Left colon (tissue), 2 donors: ENCODE data around the gene WDR5B. TPM values are rescaled to one million over a fixed set of nuclear protein-coding genes. Genes with fewer than 3 reads are reported as not detected.
"Not testable (repeated sequence)": the region's sequence is repeated elsewhere in the genome, so short reads cannot be mapped to it uniquely, and the experiment has no call there.

Experiments used
- ATAC-seq: fragments of 200-7000 bp; cut with Tn5 transposase; one replicate; pipeline ENCODE4 v1.9.1; 2020; ENCODE audit warnings: mild to moderate bottlenecking, moderate library complexity
- DNase-seq, 2 donors: peaks; one replicate each; pipeline ENCODE4 v3.0.0-alpha.2; 2020
- intact Hi-C, 2 donors: fragments of 100-400 bp; cut with DNase I in 1 of 2; cut with micrococcal nuclease in 1 of 2; formaldehyde crosslinking; loops; one replicate each; pipeline versions ENCODE4 v1.11.2 to v1.14.0; 2022; cut with DNase I, micrococcal nuclease
- total RNA-seq, 2 donors: library from RNA; stranded (reverse); fragmentation: NEBNext Ultra II Directional; extraction: Animal tissue kit (Norgen Biotek cat#: 25700); gene quantifications; one replicate each; pipeline ENCODE4 v1.2.1, GENCODE V29; 2021
- donor health status: DM: no; HTN: no; CAD: no.
- donor health status: DM: yes; HTN: yes; CAD: no.

The WDR5B gene
- total RNA-seq, 2 donors from 2014 or later: 2.3 to 2.7 TPM

- DNase-seq (peak; percentile 93 to 97), ATAC-seq (peak; percentile 89)
- intact Hi-C loops: no loop called here
Measured at GRCh38 chr3:122383771-122384697, 31.8 kb downstream of the WDR5B start, which contains the start of gene FAM162A. Gene FAM162A, plus strand, starts transcription at chr3:122384182. Its CDS starts 84 bp downstream, at chr3:122384266.

DNA sequence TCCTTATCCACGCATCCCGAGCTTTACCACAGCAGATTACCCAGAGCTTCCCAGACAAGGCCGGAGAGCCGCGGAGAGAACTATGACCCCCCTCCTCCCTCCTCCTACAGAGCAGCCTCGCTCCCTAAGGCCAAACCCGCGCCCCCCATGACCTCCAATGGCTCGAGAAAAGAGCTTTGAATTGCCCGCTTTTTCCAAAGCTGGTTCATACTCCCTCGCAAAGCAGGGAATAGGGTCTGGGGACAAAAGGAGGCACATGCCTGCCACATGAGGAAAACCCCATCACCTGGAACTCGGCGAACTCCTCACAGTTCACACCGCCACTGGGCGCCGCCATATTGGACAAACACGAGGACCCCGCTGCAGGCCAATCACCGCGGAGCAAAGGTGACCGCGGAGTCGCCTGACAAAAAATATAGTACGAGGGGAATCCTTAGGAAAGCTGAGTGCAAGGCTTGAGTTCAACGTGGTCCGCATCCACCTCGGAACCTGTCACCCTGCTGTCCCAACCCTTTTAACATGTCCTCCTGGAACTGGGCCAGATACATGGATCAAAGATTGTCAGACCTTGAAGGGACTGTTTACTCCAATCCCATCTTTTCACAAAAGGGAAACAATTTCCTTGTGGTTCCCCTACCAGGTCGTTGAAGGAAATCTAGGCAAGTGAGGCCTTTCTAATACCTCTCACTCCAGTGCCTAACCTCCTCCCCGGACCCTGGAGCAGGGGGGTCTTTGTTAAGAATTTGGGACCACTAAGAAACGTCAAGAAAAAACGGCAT is 32.8 kb downstream of the WDR5B start, which contains the start of gene MIX23:
Gene MIX23 (minus strand): TSS at position 344 of the 779 bp plus-strand sequence. CDS start 7 bp downstream, at position 337.
- intact Hi-C loops: no loop called here
- DNase-seq (peak; percentile 89 to 90), ATAC-seq (peak; percentile 72)

- no peak for DNase-seq
- intact Hi-C loops: no loop called here
- no peak for ATAC-seq
Measured at GRCh38 chr3:122377975-122378374, 37.9 kb downstream of the WDR5B start.

- ATAC-seq (no peak), DNase-seq (no peak)
- intact Hi-C loops: no loop called here
Measured at GRCh38 chr3:122374034-122374433, 41.8 kb downstream of the WDR5B start.

- peak; percentile 33 for ATAC-seq
- intact Hi-C loops: no loop called here
- no peak for DNase-seq
Measured at GRCh38 chr3:122366379-122366749, 49.5 kb downstream of the WDR5B start.

GRCh38 chr3:122365582-122366378 is 50.1 kb downstream of the WDR5B start:
- ATAC-seq: peak; percentile 78
- intact Hi-C loops: not testable (repeated sequence)
- peak in 1 of 2 donors; percentile 39 for DNase-seq

- no peak for DNase-seq
- ATAC-seq: no peak
- intact Hi-C loops: no loop called here
Measured at GRCh38 chr3:122365073-122365472, 50.8 kb downstream of the WDR5B start.

DNA sequence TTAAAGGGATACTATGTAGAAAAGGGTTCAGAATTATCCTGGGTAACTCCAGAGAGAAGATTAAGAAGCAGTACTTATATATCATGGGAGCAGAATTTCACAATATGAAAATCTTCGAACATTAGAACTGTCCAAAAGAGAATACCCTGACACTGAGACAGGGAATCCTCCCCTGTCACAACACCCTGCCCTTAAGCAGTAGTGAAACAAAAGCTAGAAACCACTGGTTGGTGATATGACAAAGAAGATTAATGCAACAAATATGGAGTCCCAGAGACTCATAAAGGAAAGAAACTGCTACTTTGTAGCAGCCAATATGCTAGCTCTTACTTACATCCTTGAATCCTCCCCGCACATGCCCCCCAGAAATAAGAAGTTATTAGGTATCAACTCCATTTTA is 51.4 kb downstream of the WDR5B start:
- intact Hi-C loops: no loop called here
- DNase-seq (no peak), ATAC-seq (no peak)

Other genes starting within 250 kb of the WDR5B start
- under 1 TPM; 0.31 to 0.55 TPM for gene CASR, start 232.4 kb downstream of the WDR5B start, total RNA-seq
- 1 to 10 TPM; 1.1 to 1.3 TPM for gene CSTA, start 90.8 kb downstream of the WDR5B start, total RNA-seq
- 10 to 100 TPM; 30.2 to 39.9 TPM for gene MIX23, start 32.8 kb downstream of the WDR5B start, total RNA-seq
- gene FAM162A, start 31.9 kb downstream of the WDR5B start, total RNA-seq: 100 to 1,000 TPM; 207 to 212 TPM
- gene KPNA1, start 98.9 kb upstream of the WDR5B start, total RNA-seq: 10 to 100 TPM; 57.4 to 59.0 TPM
- gene PARP9, start 148.2 kb upstream of the WDR5B start, total RNA-seq: 10 to 100 TPM; 22.4 to 48.2 TPM
- 10 to 100 TPM; 43.9 to 60.5 TPM for gene DTX3L, start 148.3 kb upstream of the WDR5B start, total RNA-seq
- gene PARP15, start 161.6 kb upstream of the WDR5B start, total RNA-seq: 1 to 10 TPM in 1 of 2 donors, under 1 TPM in 1; 0.70 to 1.4 TPM